ENCODE measurements around the gene UBE2J2. TPM values are rescaled to one million over a fixed set of nuclear protein-coding genes. Genes with fewer than 3 reads are reported as not detected.

Gene UBE2J2
- total and polyA plus RNA-seq, 2 of the 13 experiments (the other 11 are each of a cell fraction or from before 2014, with no cell fraction given) = 25.4 to 29.4 TPM

GRCh38 chr1:1231400-1232207 lies 42.0 kb downstream of the UBE2J2 start, which contains the start of gene SDF4 (continued):
- TF ChIP-seq NFIB (CRISPR knock-in tag; IDR thresholded peaks at IDR 0.05; ENCODE audit: borderline replicate concordance) = no peak
- TF ChIP-seq WIZ (CRISPR knock-in tag; IDR thresholded peaks at IDR 0.05) = no peak
- no peak for TF ChIP-seq XRCC5 (optimal IDR thresholded peaks at IDR 0.05; ENCODE audit: low read length)
- TF ChIP-seq SNRNP70 (IDR thresholded peaks at IDR 0.05; ENCODE audit: low read depth, low read length) = no peak
- peak; percentile 45; the same call in 1 of the 2 replicates for TF ChIP-seq RARA (CRISPR knock-in tag; IDR thresholded peaks at IDR 0.05)
- TF ChIP-seq FIP1L1 (IDR thresholded peaks at IDR 0.05; ENCODE audit: borderline replicate concordance, insufficient read depth, low read depth, low read length) = no peak
- no peak for TF ChIP-seq SOX6 (IDR thresholded peaks at IDR 0.05)
- TF ChIP-seq SOX6 (CRISPR knock-in tag; IDR thresholded peaks at IDR 0.05) = no peak
- no peak for TF ChIP-seq ZSCAN12 (CRISPR knock-in tag; IDR thresholded peaks at IDR 0.05)
- TF ChIP-seq SP140L (CRISPR knock-in tag; IDR thresholded peaks at IDR 0.05; ENCODE audit: borderline replicate concordance) = no peak
- TF ChIP-seq HOXA7 (CRISPR knock-in tag; IDR thresholded peaks at IDR 0.05) = no peak
- peak; percentile 45; the same call in 1 of the 2 replicates for TF ChIP-seq SAFB2 (CRISPR knock-in tag; IDR thresholded peaks at IDR 0.05; ENCODE audit: borderline replicate concordance, low read depth)
- no peak for TF ChIP-seq NCOA5 (CRISPR knock-in tag; IDR thresholded peaks at IDR 0.05)
- TF ChIP-seq SP2 (CRISPR knock-in tag; IDR thresholded peaks at IDR 0.05) = peak; percentile 81
- peak; percentile 68; the same call in 1 of the 2 replicates for TF ChIP-seq ZNF770 (CRISPR knock-in tag; IDR thresholded peaks at IDR 0.05)
- TF ChIP-seq EED (CRISPR knock-in tag; IDR thresholded peaks at IDR 0.05) = no peak
- no peak for TF ChIP-seq ZBTB10 (CRISPR knock-in tag; IDR thresholded peaks at IDR 0.05; ENCODE audit: borderline replicate concordance)
- no peak; the same call in 1 of the 2 replicates for TF ChIP-seq ZSCAN22 (CRISPR knock-in tag; IDR thresholded peaks at IDR 0.05)
- TF ChIP-seq, protein P1, sequence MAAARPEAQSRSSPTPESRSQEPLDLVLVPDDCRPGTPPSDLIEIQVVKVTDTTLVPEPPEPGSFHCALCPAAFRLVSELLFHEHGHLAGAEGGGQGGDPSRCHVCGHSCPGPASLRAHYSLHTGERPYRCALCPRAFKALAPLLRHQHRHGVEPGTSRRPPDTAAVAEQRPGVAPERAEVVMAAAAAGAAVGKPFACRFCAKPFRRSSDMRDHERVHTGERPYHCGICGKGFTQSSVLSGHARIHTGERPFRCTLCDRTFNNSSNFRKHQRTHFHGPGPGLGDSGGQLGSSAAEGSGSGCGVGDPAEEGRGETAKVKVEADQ (CRISPR knock-in tag; IDR thresholded peaks at IDR 0.05; ENCODE audit: borderline replicate concordance) = peak; percentile 23; the same call in 1 of the 2 replicates
- no peak for TF ChIP-seq ZNF160 (CRISPR knock-in tag; IDR thresholded peaks at IDR 0.05)
- TF ChIP-seq, protein P2, sequence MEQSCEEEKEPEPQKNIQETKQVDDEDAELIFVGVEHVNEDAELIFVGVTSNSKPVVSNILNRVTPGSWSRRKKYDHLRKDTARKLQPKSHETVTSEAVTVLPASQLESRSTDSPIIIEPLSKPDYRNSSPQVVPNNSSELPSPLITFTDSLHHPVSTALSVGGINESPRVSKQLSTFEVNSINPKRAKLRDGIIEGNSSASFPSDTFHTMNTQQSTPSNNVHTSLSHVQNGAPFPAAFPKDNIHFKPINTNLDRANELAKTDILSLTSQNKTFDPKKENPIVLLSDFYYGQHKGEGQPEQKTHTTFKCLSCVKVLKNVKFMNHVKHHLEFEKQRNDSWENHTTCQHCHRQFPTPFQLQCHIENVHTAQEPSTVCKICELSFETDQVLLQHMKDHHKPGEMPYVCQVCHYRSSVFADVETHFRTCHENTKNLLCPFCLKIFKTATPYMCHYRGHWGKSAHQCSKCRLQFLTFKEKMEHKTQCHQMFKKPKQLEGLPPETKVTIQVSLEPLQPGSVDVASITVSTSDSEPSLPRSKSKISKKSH (CRISPR knock-in tag; IDR thresholded peaks at IDR 0.05; ENCODE audit: borderline replicate concordance) = 0 out of 2 replicates have a peak, but pooled peaks have one; percentile 28
- TF ChIP-seq MIXL1 (CRISPR knock-in tag; IDR thresholded peaks at IDR 0.05) = no peak

Measured in HepG2 (cell line).